ENCODE data around the gene CDH4.

The CDH4 gene

GRCh38 chr20:61332016-61332975 lies 80.2 kb downstream of the CDH4 start:
- DNase-seq: no peak

GRCh38 chr20:61333484-61334108 lies 81.5 kb downstream of the CDH4 start:
- DNase-seq: no peak

GRCh38 chr20:61340157-61340556 lies 88.1 kb downstream of the CDH4 start:
- DNase-seq: no peak

GRCh38 chr20:61341605-61342004 lies 89.5 kb downstream of the CDH4 start:
- DNase-seq: no peak

GRCh38 chr20:61343934-61344333 lies 91.9 kb downstream of the CDH4 start:
- no peak for DNase-seq

GRCh38 chr20:61345656-61346055 lies 93.6 kb downstream of the CDH4 start:
- DNase-seq: no peak

- no peak for DNase-seq
These were observed 94.9 kb downstream of the CDH4 start for GRCh38 chr20:61346996-61347395.

- DNase-seq: no peak
These were observed 95.4 kb downstream of the CDH4 start for GRCh38 chr20:61347443-61347842.

- DNase-seq: no peak
These were observed 97.5 kb downstream of the CDH4 start for GRCh38 chr20:61349447-61350165.

- DNase-seq: no peak
These were observed 98.6 kb downstream of the CDH4 start for GRCh38 chr20:61350500-61351250.

GRCh38 chr20:61352346-61353260 lies 100.5 kb downstream of the CDH4 start:
- DNase-seq: no peak

- DNase-seq: no peak
These were observed 101.4 kb downstream of the CDH4 start for GRCh38 chr20:61353261-61354000.

GRCh38 chr20:61354001-61354390 lies 101.9 kb downstream of the CDH4 start:
- DNase-seq: no peak

GRCh38 chr20:61354501-61354900 lies 102.4 kb downstream of the CDH4 start:
- no peak for DNase-seq

GRCh38 chr20:61354901-61355495 lies 102.9 kb downstream of the CDH4 start:
- no peak for DNase-seq

GRCh38 chr20:61355585-61355984 lies 103.5 kb downstream of the CDH4 start:
- no peak for DNase-seq

- DNase-seq: no peak
These were observed 104.1 kb downstream of the CDH4 start for GRCh38 chr20:61356196-61356595.

- no peak for DNase-seq
These were observed 105.1 kb downstream of the CDH4 start for GRCh38 chr20:61357119-61357518.

- no peak for DNase-seq
These were observed 107.2 kb downstream of the CDH4 start for GRCh38 chr20:61359254-61359653.

GRCh38 chr20:61360296-61360695 lies 108.2 kb downstream of the CDH4 start:
- no peak for DNase-seq

- DNase-seq: no peak
These were observed 108.9 kb downstream of the CDH4 start for GRCh38 chr20:61360940-61361339.
